Neural progenitor cell (in vitro differentiated cells): Measurements from ENCODE around the gene TOP2B. TPM values are rescaled to one million over a fixed set of nuclear protein-coding genes. Genes with fewer than 3 reads are reported as not detected.
A peak's percentile ranks its signal among the peaks of the same experiment; 100 is the strongest.

ENCODE experiments used
- DNase-seq: peaks from one replicate; pipeline ENCODE4 v3.0.0-alpha.2; 2016; ENCODE audit warnings: low spot score
- H2AFZ ChIP-seq: fragments of 200-600 bp; sonication (generic); replicated peaks from 2 replicates; pipeline ENCODE4 v1.6.1; 2016; ENCODE audit warnings: antibody characterized with exemption
- H3F3A ChIP-seq: fragments of 200-600 bp; sonication (generic); 2 replicates; pipeline ENCODE4 v1.6.1; 2016; ENCODE audit warnings: antibody characterized with exemption, low read depth
- H3K27ac ChIP-seq: fragments of 200-600 bp; sonication (generic); 2 replicates; pipeline ENCODE4 v1.5.1; 2016; ENCODE audit warnings: mild to moderate bottlenecking
- H3K27me3 ChIP-seq: fragments of 200-600 bp; sonication (generic); 2 replicates; pipeline ENCODE4 v1.6.1; 2016; ENCODE audit warnings: mild to moderate bottlenecking, moderate library complexity
- H3K36me3 ChIP-seq: fragments of 200-600 bp; sonication (generic); 2 replicates; pipeline ENCODE4 v1.5.1; 2016
- H3K4me1 ChIP-seq: fragments of 200-600 bp; sonication (generic); 2 replicates; pipeline ENCODE4 v1.6.1; 2016; ENCODE audit warnings: mixed run types
- H3K4me2 ChIP-seq: fragments of 200-600 bp; sonication (generic); 2 replicates; pipeline ENCODE4 v1.6.1; 2016
- H3K4me3 ChIP-seq: fragments of 200-600 bp; sonication (generic); 2 replicates; pipeline ENCODE4 v1.5.1; 2016
- H3K79me2 ChIP-seq: fragments of 200-600 bp; sonication (generic); 2 replicates; pipeline ENCODE4 v1.6.1; 2016; ENCODE audit warnings: low read depth
- H3K9ac ChIP-seq: fragments of 200-600 bp; sonication (generic); 2 replicates; pipeline ENCODE4 v1.6.1; 2016
- H3K9me3 ChIP-seq: fragments of 200-600 bp; sonication (generic); 2 replicates; pipeline ENCODE4 v1.5.1; 2016; ENCODE audit warnings: low read depth
- H4K20me1 ChIP-seq: fragments of 200-600 bp; sonication (generic); 2 replicates; pipeline ENCODE4 v1.6.1; 2016; ENCODE audit warnings: low read depth
- H3K27ac Mint-ChIP-seq: 3 replicates; pipeline ENCODE4 v1.8.0; 2021; ENCODE audit warnings: mixed read lengths
- H3K27me3 Mint-ChIP-seq: 2 replicates; pipeline ENCODE4 v1.8.0; 2022; ENCODE audit warnings: low read depth, mild to moderate bottlenecking, inconsistent platforms, moderate library complexity, mixed read lengths; ENCODE audit not compliant: insufficient read depth
- H3K36me3 Mint-ChIP-seq: 3 replicates; pipeline ENCODE4 v1.8.0; 2021; ENCODE audit warnings: mixed read lengths
- H3K4me1 Mint-ChIP-seq: 3 replicates; pipeline ENCODE4 v1.8.0; 2021; ENCODE audit warnings: mixed read lengths
- H3K4me3 Mint-ChIP-seq: 3 replicates; pipeline ENCODE4 v1.8.0; 2021; ENCODE audit warnings: mild to moderate bottlenecking, moderate library complexity, mixed read lengths
- H3K9me3 Mint-ChIP-seq: 3 replicates; pipeline ENCODE4 v1.8.0; 2020; ENCODE audit warnings: mixed read lengths
- CTCF ChIP-seq: fragments of 200-600 bp; sonication (generic); IDR thresholded peaks from 2 replicates; pipeline ENCODE4 v1.5.1; 2017; ENCODE audit warnings: antibody characterized with exemption, mild to moderate bottlenecking
- EZH2 ChIP-seq: fragments of 200-600 bp; sonication (generic); IDR thresholded peaks from 2 replicates; pipeline ENCODE4 v1.6.1; 2017; ENCODE audit warnings: antibody characterized with exemption, mild to moderate bottlenecking, moderate library complexity
- EZH2phosphoT487 ChIP-seq: fragments of 200-600 bp; sonication (generic); IDR thresholded peaks from 2 replicates; pipeline ENCODE4 v1.6.1; 2017; ENCODE audit warnings: antibody characterized with exemption
- total RNA-seq: library from RNA; depleted of rRNA; stranded (reverse); fragments of >200 nt; gene quantifications from 2 replicates; pipeline ENCODE4 v1.2.3, GENCODE V29; 2015; ENCODE audit warnings: low replicate concordance

The TOP2B gene
- total RNA-seq, 1 donor from 2014 or later = 327 TPM

DNA sequence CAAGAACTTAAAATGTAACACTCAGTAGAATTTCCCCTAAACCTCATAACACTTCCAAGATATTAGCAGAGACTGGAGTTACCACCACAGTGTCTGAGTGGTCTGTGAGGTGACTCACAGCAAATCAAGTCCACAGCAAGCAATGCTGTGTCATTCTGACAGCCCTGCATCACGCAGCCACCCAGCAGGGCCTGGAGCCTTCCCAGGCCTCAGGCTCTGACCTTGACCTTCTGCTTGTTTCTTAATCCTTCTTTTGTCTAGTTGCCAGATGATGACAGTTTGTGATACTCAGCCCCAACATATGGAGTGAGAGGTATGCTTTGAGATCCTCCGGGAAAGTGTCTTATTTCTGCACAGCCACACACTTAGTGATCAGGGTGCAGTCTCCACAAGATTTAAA is 82.5 kb downstream of the TOP2B start:
- Histone ChIP-seq H3K36me3 (no peaks in the 10 kb centered on the region), H3K9ac (no peak overlapping the region), H3K4me3 (no peak overlapping the region), H3K79me2 (no peaks in the 10 kb centered on the region), H3K9me3 (no peaks in the 10 kb centered on the region), H3K27ac (no peak overlapping the region), H3F3A (no peaks in the 10 kb centered on the region), H2AFZ (no peak overlapping the region), H3K4me2 (no peak overlapping the region), H3K4me1 (no peaks in the 10 kb centered on the region), H4K20me1 (no peaks in the 10 kb centered on the region), H3K27me3 (no peaks in the 10 kb centered on the region)
- no peaks in the 10 kb centered on the region for H3K9me3 Mint-ChIP-seq
- H3K36me3 Mint-ChIP-seq = no peaks in the 10 kb centered on the region
- H3K27ac Mint-ChIP-seq = peak overlapping the region; percentile 25
- TF ChIP-seq CTCF = no peak
- no peak for TF ChIP-seq EZH2
- TF ChIP-seq EZH2phosphoT487 = no peak
- DNase-seq = no peak
- H3K4me1 Mint-ChIP-seq = peaks cover 36% of the 10 kb centered on the region
- H3K4me3 Mint-ChIP-seq = no peak overlapping the region
- peaks cover 12% of the 10 kb centered on the region for H3K27me3 Mint-ChIP-seq

GRCh38 chr3:25581823-25582222 is 82.9 kb downstream of the TOP2B start:
- peaks cover 12% of the 10 kb centered on the region for H3K27me3 Mint-ChIP-seq
- Histone ChIP-seq H3K27ac (no peak overlapping the region), H3K4me2 (no peak overlapping the region), H2AFZ (no peak overlapping the region), H3K4me1 (no peaks in the 10 kb centered on the region), H3K4me3 (no peak overlapping the region), H3K79me2 (no peaks in the 10 kb centered on the region), H3K36me3 (no peaks in the 10 kb centered on the region), H3K9me3 (no peaks in the 10 kb centered on the region), H3K27me3 (no peaks in the 10 kb centered on the region), H3F3A (no peaks in the 10 kb centered on the region), H3K9ac (no peak overlapping the region), H4K20me1 (no peaks in the 10 kb centered on the region)
- no peaks in the 10 kb centered on the region for H3K36me3 Mint-ChIP-seq
- no peak overlapping the region for H3K4me3 Mint-ChIP-seq
- DNase-seq = no peak
- peak overlapping the region; percentile 25 for H3K27ac Mint-ChIP-seq
- peaks cover 36% of the 10 kb centered on the region for H3K4me1 Mint-ChIP-seq
- no peaks in the 10 kb centered on the region for H3K9me3 Mint-ChIP-seq
- TF ChIP-seq EZH2 (no peak), CTCF (no peak), EZH2phosphoT487 (no peak)

DNA sequence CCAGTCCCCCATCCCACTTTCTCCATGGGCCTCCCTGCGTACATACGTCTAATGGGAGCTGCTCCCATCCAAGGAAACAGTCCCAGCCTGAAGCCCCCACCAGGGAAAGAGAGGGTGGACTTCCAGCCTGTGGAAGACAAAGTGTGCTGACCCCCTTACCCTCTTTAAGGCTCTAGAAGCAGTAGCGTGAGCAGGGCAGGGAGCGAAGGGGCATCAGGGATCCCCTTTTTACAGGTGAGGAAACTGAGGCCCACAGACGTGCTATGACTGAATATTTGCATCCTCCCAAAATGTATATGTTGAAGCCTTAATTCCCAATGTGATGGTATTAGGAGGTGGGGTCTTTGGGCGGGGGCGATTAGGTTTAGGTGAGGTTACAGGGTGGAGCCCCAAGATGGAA is 83.4 kb downstream of the TOP2B start:
- H3K4me2 ChIP-seq = no peak overlapping the region
- no peaks in the 10 kb centered on the region for H3K79me2 ChIP-seq
- no peak overlapping the region for H3K27ac ChIP-seq
- Mint-ChIP-seq H3K4me3 (no peak overlapping the region), H3K4me1 (peaks cover 36% of the 10 kb centered on the region), H3K27me3 (peaks cover 12% of the 10 kb centered on the region), H3K36me3 (no peaks in the 10 kb centered on the region), H3K27ac (no peak overlapping the region), H3K9me3 (no peaks in the 10 kb centered on the region)
- no peaks in the 10 kb centered on the region for H3K4me1 ChIP-seq
- no peaks in the 10 kb centered on the region for H3K27me3 ChIP-seq
- H3K9me3 ChIP-seq = no peaks in the 10 kb centered on the region
- H4K20me1 ChIP-seq = no peaks in the 10 kb centered on the region
- H3K4me3 ChIP-seq = no peak overlapping the region
- TF ChIP-seq EZH2 = no peak
- no peak for TF ChIP-seq CTCF
- TF ChIP-seq EZH2phosphoT487 = no peak
- DNase-seq = no peak
- H3K36me3 ChIP-seq = no peaks in the 10 kb centered on the region
- no peak overlapping the region for H2AFZ ChIP-seq
- H3F3A ChIP-seq = no peaks in the 10 kb centered on the region
- H3K9ac ChIP-seq = no peak overlapping the region

GRCh38 chr3:25580534-25580933 is 84.2 kb downstream of the TOP2B start:
- Histone ChIP-seq H3K79me2 (no peaks in the 10 kb centered on the region), H3K9ac (no peak overlapping the region), H3K4me2 (no peak overlapping the region), H3K27me3 (no peaks in the 10 kb centered on the region), H3K27ac (no peak overlapping the region), H3K36me3 (no peaks in the 10 kb centered on the region), H4K20me1 (no peaks in the 10 kb centered on the region), H3K9me3 (no peaks in the 10 kb centered on the region), H2AFZ (no peak overlapping the region), H3K4me1 (no peaks in the 10 kb centered on the region), H3F3A (no peaks in the 10 kb centered on the region), H3K4me3 (no peak overlapping the region)
- H3K27me3 Mint-ChIP-seq = peaks cover 12% of the 10 kb centered on the region
- H3K27ac Mint-ChIP-seq = no peak overlapping the region
- H3K36me3 Mint-ChIP-seq = no peaks in the 10 kb centered on the region
- peaks cover 31% of the 10 kb centered on the region for H3K4me1 Mint-ChIP-seq
- no peak for TF ChIP-seq CTCF
- TF ChIP-seq EZH2 = no peak
- no peak for TF ChIP-seq EZH2phosphoT487
- DNase-seq = no peak
- H3K4me3 Mint-ChIP-seq = no peak overlapping the region
- no peaks in the 10 kb centered on the region for H3K9me3 Mint-ChIP-seq
